OCI-M2 (cell line): ENCODE data around the gene CYP24A1.
A peak's percentile ranks its signal among the peaks of the same experiment; 100 is the strongest.

Experiments used
- DNase-seq: peaks from one replicate; lab custom pipeline; 2025; ENCODE audit not compliant: unreplicated experiment; lab: John Stamatoyannopoulos, UW

CYP24A1 gene

GRCh38 chr20:54173653-54174456 is at the start of gene CYP24A1:
CYP24A1 (minus strand) TSS chr20:54173986; CDS start chr20:54173579, 407 bp downstream.
- no peak for DNase-seq

- no peak for DNase-seq
These were observed 49.5 kb upstream of the CYP24A1 start for GRCh38 chr20:54223285-54223684.

GRCh38 chr20:54221996-54222890 is 48.5 kb upstream of the CYP24A1 start:
- DNase-seq = no peak

GRCh38 chr20:54221353-54221752 is 47.6 kb upstream of the CYP24A1 start:
- DNase-seq = no peak

DNA sequence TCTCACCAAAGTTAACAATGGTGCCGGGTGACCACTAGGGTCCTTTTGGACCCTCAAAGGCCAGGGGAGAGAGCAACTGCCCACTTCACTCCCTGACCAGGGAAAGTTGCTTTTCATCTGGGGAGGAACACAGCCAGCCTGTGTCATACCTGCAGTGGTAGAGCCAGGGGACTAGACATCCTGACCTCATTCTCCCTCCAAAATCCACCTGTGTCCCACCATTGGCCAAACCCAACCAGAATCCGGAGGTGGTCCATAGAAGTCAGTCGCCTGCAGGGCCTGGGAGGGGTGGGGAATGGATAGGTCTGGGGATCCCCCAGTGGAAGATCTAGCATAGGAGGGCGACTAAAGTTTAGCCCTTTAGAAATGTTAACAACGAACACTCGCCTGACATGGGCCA is 46.9 kb upstream of the CYP24A1 start:
- DNase-seq = no peak

- no peak for DNase-seq
These were observed 46.1 kb upstream of the CYP24A1 start for GRCh38 chr20:54219751-54220426.

DNA sequence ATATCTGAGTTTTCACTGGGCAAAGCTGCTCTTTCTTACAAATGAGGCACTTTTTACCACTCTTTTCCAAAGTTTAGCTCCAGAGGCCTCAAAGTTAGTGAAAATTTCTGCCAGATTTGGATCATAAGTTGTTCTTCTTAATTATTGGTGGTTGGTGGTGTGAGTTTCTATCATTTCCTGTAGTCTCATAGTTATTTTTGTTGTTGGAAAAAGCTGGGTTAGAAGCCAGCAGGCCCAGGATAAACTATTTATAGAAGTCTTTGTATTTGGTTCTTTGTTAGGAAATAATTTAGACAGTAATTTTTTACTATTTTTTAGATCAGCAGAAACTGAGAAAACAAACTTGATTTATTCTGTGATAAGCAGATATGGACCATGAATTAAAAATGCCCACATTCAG is 44.7 kb upstream of the CYP24A1 start:
- no peak for DNase-seq

GRCh38 chr20:54217762-54218161 is 44.0 kb upstream of the CYP24A1 start:
- DNase-seq = no peak

DNA sequence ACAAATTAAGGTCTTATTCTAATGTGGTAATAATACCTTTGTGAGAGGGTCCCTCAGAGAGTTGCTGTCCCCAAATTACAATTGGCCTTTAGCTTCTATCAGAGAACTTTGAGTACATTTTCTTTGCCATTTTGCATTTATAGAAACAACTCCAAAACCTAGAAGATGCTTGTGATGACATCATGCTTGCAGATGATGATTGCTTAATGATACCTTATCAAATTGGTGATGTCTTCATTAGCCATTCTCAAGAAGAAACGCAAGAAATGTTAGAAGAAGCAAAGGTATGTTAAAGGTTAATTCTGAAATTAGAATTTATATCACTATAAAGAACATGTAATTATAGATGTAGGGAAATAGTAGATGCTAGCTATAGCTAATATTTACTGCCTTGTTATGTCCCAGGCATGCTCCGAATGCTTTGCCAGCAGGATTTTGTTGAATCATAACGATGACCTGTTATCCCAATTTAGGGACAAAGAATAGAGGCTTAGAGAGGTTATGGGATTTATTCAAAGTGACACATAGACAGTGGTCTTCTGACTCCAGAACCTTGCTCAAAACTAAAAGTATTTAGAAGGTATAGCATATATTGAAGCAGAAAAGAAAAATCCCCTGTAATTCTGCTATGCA is 41.5 kb upstream of the CYP24A1 start:
- DNase-seq = no peak

DNA sequence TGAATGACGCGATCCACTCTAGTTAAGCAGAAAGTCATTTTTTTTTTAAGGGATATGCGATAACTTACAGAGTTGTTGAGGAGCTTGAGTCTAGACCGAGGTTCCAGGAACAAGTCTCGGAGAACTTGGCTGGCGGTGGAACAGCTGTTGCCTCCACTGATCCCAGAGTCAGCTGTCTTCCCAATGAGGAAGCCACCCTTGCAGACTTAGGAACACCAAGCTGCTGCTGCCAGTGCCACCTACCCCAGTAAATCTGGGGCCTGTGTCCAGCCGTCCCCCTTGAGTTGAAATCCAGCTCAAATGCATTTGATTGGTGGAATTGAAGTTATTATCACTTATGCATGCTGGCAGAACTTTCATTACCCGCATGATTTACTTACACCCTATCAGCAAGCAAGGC is 40.8 kb upstream of the CYP24A1 start:
- no peak for DNase-seq

- DNase-seq = no peak
These were observed 39.1 kb upstream of the CYP24A1 start for GRCh38 chr20:54212871-54213270.

DNA sequence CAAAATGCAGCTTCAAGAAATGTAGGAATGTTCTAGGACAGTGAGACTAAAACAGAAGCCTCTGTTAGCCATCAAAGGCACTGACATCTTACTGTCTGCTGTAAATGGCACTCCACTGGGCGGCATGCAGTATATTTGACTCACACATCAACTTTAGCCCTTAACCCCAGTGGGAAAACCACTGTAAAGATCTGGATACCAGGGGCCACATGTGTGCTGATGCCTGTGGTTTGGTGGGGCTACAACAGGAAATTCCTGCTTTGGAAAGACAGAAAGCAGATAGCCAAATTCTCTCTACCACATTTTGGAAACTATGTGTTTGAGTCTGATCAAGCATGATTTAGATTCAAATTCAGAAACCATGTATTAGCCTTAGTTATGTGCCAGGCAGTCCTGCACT is 38.4 kb upstream of the CYP24A1 start:
- no peak for DNase-seq

DNA sequence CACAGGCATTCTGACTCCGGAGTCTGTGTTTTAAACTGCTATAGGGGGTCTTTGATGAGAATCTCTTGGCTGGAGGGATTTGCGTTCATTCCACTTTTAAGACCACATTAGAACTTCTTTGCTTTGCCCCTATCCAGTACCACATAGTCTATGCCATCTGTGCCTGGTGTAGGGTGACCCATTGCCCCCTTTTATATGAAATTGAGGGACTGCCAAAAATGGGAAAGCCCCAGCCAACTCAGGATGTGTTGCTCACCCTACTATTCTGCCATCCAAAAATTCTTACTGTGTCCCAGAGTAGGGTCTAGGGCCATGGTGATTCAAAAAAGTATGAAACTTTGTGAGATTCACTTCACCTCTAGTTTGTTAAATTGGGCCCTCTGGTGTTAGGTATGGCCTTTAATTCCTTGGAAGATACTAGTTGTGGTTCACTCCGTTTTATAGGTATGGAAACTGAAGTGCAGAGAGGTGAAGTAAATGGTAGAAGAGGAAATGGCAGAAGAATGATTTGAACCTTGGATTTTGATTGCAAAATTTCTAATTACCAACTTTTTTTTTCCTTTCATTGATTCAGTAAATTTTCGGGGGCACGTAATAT is 35.5 kb upstream of the CYP24A1 start:
- DNase-seq = no peak

- DNase-seq = no peak
These were observed 34.9 kb upstream of the CYP24A1 start for GRCh38 chr20:54208548-54209176.

DNA sequence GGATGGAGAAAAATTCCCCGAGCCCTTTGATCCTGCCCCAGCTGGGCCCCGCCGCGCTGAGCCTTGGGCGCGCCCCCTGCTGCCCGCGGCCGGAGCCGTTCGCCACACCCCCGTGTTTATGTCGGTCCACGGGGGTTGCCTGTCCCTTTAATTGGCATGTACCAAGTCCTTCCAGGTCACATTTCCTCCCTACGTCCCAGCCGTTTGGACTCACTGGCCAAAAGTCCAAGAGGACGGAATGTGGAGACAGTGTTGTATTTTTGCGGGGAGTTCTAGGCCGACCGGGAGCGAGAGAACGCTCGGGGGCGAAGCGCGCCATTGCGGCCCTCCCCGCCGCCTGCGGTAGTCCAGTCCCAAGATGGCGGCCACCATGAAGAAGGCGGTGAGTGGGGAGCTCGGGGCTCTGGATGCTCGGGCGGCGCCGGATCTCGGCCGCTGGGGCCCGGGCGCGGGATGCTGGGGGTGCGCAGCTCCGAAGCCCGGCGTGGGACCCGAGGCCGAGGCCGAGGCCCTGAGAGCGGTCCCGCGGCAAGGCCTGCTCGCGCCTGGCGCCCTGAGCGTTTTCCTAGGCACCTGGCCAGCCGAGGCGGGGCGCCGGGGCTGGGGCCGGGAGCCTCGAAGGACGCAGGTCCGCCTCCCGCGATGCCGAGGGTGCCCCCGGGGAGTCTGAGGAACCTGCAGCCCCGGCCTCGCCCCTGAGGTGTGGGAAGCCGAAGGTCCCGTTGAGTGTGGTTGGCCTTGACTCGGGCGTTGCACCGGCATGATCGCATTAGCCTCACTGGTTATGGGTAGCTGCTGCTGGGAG is 34.2 kb upstream of the CYP24A1 start, which contains the start of gene PFDN4:
TSS of gene PFDN4 (plus strand) at position 345 of the 805 bp plus-strand sequence. CDS start at position 359, 14 bp downstream.
- DNase-seq = peak; percentile 70

GRCh38 chr20:54207053-54207742 is 33.4 kb upstream of the CYP24A1 start:
- no peak for DNase-seq

DNA sequence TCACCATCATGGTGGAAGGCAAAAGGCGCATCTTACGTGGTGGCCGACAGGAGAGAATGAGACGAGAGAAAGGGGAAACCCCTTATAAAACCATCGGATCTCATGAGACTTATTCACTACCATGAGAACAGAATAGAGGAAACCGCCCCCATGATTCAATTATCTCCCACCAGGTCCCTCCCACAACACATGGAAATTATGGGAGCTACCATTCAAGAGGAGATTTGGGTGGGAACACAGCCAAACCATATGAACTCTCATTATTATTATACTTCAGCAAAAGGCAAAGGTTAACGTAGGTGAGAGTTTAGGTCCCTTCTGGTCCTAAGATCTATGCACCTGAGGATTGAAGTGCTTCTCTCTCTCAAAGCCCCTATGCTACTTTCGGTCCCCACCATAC is 31.7 kb upstream of the CYP24A1 start:
- DNase-seq = no peak

DNA sequence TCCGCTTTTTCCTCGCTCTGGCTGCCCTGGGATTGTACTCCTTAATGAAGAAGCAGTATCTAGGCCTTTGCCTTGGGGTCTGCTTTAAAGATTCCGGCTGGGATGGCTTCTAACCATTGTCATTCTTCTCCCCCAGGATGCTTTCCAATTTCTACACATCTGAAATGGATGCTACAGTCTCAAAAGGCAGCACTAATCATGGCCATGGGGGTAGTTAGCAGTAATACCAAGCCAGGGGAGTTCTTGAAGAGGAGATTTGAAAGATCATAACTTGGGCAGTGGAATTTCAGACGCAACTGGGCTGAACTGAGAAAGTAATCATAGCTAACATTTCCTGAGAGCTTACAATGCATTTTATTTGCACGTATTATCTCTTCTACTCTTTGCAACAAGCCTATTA is 30.7 kb upstream of the CYP24A1 start:
- no peak for DNase-seq

DNA sequence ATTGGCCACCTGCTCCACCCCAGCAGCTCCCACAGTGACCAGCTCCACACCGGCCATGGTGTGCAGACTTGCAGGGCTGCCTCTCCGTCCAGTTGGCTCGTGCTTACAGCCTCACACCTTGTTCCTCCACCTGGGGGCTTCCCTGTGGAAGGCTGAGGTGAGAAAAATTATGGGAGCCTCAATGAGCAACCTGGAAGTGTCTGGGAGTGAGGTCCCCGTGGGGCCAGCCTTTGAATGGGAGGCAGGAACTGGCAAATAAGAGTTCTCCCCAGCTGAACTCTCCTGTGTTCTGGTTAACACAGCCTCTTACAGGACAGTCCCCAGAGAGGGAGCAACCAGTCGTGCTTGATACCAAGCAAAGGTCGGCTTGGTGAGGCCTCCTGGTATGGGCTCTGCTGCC is 30.3 kb upstream of the CYP24A1 start:
- DNase-seq = no peak
